Measurements from ENCODE around the gene TRAPPC12. TPM values are rescaled to one million over a fixed set of nuclear protein-coding genes. Genes with fewer than 3 reads are reported as not detected.

TRAPPC12 gene
- total RNA-seq, 1 experiment from 2014 or later, result 85.0 TPM

GRCh38 chr2:3483986-3484960 is 104.8 kb downstream of the TRAPPC12 start:
- H3K9me3 ChIP-seq, result no peaks in the 10 kb centered on the region
- no TSS peak for BruUV-seq (replicated peaks)
- H3K4me1 ChIP-seq, result peaks cover 12% of the 10 kb centered on the region
- ChIA-PET CTCF (no interaction called here), POLR2A (no interaction called here)
- intact Hi-C loops (cut with micrococcal nuclease; ENCODE audit: unreplicated experiment), result loop anchor here (1.0 kb wide), 4 partner anchors 35 to 167 kb away; partner anchors contain the start of genes ADI1 and RNASEH1
- Mint-ChIP-seq H3K9me3 (ENCODE audit: unreplicated experiment) (no peaks in the 10 kb centered on the region), H3K27ac (ENCODE audit: unreplicated experiment) (peak overlapping the region; percentile 21), H3K27me3 (ENCODE audit: insufficient read depth, unreplicated experiment) (no peaks in the 10 kb centered on the region), H3K4me3 (ENCODE audit: unreplicated experiment) (peak overlapping the region; percentile 77), H3K36me3 (ENCODE audit: insufficient read depth, unreplicated experiment) (peaks cover 27% of the 10 kb centered on the region), H3K4me1 (ENCODE audit: low read depth, unreplicated experiment) (peaks cover 10% of the 10 kb centered on the region)
- no peaks in the 10 kb centered on the region for H3K36me3 ChIP-seq (ENCODE audit: control insufficient read depth, insufficient read depth, low read length)
- H3K4me3 ChIP-seq (ENCODE audit: low read depth, low read length), result no peak overlapping the region; the same call in 1 of the 2 replicates
- no peaks in the 10 kb centered on the region for H3K27me3 ChIP-seq (replicated peaks; ENCODE audit: control insufficient read depth, insufficient read depth, low read length)
- TF ChIP-seq CTCF (IDR thresholded peaks at IDR 0.05; ENCODE audit: insufficient read depth in 1 of 2, low read depth in 1 of 2, low read length in 1 of 2, severe bottlenecking in 1 of 2, unreplicated experiment in 1 of 2), result no peak
- peak in 1 of 2 experiments; percentile 23 for DNase-seq

GRCh38 chr2:3485166-3485565 is 105.7 kb downstream of the TRAPPC12 start:
- H3K4me1 ChIP-seq, result peaks cover 12% of the 10 kb centered on the region
- no peaks in the 10 kb centered on the region for H3K9me3 Mint-ChIP-seq (ENCODE audit: unreplicated experiment)
- H3K4me3 ChIP-seq (ENCODE audit: low read depth, low read length), result no peak overlapping the region
- H3K36me3 ChIP-seq (ENCODE audit: control insufficient read depth, insufficient read depth, low read length), result no peaks in the 10 kb centered on the region
- no peak overlapping the region for H3K27ac Mint-ChIP-seq (ENCODE audit: unreplicated experiment)
- peaks cover 20% of the 10 kb centered on the region for H3K36me3 Mint-ChIP-seq (ENCODE audit: insufficient read depth, unreplicated experiment)
- POLR2A ChIA-PET, result no interaction called here
- intact Hi-C loops (cut with micrococcal nuclease; ENCODE audit: unreplicated experiment), result no loop called here
- no TSS peak for BruUV-seq (replicated peaks)
- H3K4me3 Mint-ChIP-seq (ENCODE audit: unreplicated experiment), result no peak overlapping the region
- H3K27me3 Mint-ChIP-seq (ENCODE audit: insufficient read depth, unreplicated experiment), result no peaks in the 10 kb centered on the region
- peaks cover 10% of the 10 kb centered on the region for H3K4me1 Mint-ChIP-seq (ENCODE audit: low read depth, unreplicated experiment)
- H3K27me3 ChIP-seq (replicated peaks; ENCODE audit: control insufficient read depth, insufficient read depth, low read length), result no peaks in the 10 kb centered on the region
- DNase-seq, result no peak
- no peaks in the 10 kb centered on the region for H3K9me3 ChIP-seq
- CTCF ChIA-PET, result no interaction called here
- TF ChIP-seq CTCF (IDR thresholded peaks at IDR 0.05; ENCODE audit: insufficient read depth in 1 of 2, low read depth in 1 of 2, low read length in 1 of 2, severe bottlenecking in 1 of 2, unreplicated experiment in 1 of 2), result no peak

- Histone ChIP-seq H3K27me3 (replicated peaks; ENCODE audit: control insufficient read depth, insufficient read depth, low read length) (no peaks in the 10 kb centered on the region), H3K36me3 (ENCODE audit: control insufficient read depth, insufficient read depth, low read length) (no peaks in the 10 kb centered on the region), H3K9me3 (no peaks in the 10 kb centered on the region), H3K4me3 (ENCODE audit: low read depth, low read length) (no peak overlapping the region), H3K4me1 (peaks cover 12% of the 10 kb centered on the region)
- Mint-ChIP-seq H3K9me3 (ENCODE audit: unreplicated experiment) (no peaks in the 10 kb centered on the region), H3K27me3 (ENCODE audit: insufficient read depth, unreplicated experiment) (no peaks in the 10 kb centered on the region), H3K27ac (ENCODE audit: unreplicated experiment) (no peak overlapping the region), H3K4me1 (ENCODE audit: low read depth, unreplicated experiment) (peaks cover 10% of the 10 kb centered on the region), H3K4me3 (ENCODE audit: unreplicated experiment) (no peak overlapping the region), H3K36me3 (ENCODE audit: insufficient read depth, unreplicated experiment) (peaks cover 20% of the 10 kb centered on the region)
- TF ChIP-seq CTCF (IDR thresholded peaks at IDR 0.05; ENCODE audit: insufficient read depth in 1 of 2, low read depth in 1 of 2, low read length in 1 of 2, severe bottlenecking in 1 of 2, unreplicated experiment in 1 of 2), result no peak
- DNase-seq, result no peak
- POLR2A ChIA-PET, result no interaction called here
- CTCF ChIA-PET, result no interaction called here
- intact Hi-C loops (cut with micrococcal nuclease; ENCODE audit: unreplicated experiment), result no loop called here
- BruUV-seq (replicated peaks), result no TSS peak
Observed at GRCh38 chr2:3486047-3487027, 106.8 kb downstream of the TRAPPC12 start.

Data from Caco-2 (cell line).